Measurements from ENCODE around the gene MCM5.

DNA sequence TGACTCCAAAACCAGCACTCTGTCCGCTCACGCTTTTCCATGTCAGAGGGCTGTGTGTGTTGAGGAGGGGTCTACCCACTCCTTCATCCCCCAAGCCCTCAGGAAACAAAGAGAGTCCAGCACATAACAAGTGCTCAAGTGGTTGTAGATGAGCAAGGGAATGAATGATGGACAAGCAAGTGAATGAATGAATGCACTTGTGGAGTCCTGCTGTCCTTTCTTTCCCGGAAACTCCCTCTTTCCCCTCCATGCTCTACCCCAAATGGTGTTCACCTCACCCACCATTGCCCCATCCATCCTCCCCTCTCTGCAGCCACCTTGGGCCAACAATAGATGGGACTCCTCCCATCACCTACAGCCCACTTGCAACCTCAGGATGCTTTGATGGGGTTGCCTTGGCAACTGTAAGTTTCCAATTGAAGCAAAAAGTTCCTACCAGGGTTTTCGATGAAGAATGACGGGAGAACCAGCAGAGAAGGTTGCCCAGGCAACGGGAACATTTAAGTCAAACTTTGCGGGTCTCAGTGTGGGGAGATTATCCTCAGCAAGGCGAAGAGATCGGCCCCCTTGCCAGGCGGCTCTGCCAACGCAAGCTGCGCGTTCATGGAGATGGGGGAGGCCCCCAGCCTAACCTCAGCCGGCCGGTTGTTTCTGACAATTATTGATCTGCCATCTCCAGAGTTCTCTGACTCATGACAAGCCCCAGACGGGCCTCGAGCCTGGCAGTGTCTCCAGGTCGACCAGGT, 51.1 kb downstream of the MCM5 start:
- TF ChIP-seq, protein P1, sequence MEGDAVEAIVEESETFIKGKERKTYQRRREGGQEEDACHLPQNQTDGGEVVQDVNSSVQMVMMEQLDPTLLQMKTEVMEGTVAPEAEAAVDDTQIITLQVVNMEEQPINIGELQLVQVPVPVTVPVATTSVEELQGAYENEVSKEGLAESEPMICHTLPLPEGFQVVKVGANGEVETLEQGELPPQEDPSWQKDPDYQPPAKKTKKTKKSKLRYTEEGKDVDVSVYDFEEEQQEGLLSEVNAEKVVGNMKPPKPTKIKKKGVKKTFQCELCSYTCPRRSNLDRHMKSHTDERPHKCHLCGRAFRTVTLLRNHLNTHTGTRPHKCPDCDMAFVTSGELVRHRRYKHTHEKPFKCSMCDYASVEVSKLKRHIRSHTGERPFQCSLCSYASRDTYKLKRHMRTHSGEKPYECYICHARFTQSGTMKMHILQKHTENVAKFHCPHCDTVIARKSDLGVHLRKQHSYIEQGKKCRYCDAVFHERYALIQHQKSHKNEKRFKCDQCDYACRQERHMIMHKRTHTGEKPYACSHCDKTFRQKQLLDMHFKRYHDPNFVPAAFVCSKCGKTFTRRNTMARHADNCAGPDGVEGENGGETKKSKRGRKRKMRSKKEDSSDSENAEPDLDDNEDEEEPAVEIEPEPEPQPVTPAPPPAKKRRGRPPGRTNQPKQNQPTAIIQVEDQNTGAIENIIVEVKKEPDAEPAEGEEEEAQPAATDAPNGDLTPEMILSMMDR (IDR thresholded peaks at IDR 0.05) = no peak
- no peak for TF ChIP-seq POLR2A (IDR thresholded peaks at IDR 0.05)
